Left ventricle myocardium inferior (tissue), 1 donor: Measurements from ENCODE around the gene SULT4A1. TPM values are rescaled to one million over a fixed set of nuclear protein-coding genes. Genes with fewer than 3 reads are reported as not detected.

Source experiments
- DNase-seq: peaks from one replicate; pipeline ENCODE4 v3.0.0-alpha.2; 2020
- H3K27ac ChIP-seq: fragments of 200-600 bp; replicated peaks from 2 replicates; pipeline ENCODE4 v1.8.0; 2021
- H3K27me3 ChIP-seq: fragments of 200-600 bp; 2 replicates; pipeline ENCODE4 v1.8.0; 2021; ENCODE audit warnings: low read depth
- H3K36me3 ChIP-seq: fragments of 200-600 bp; 2 replicates; pipeline ENCODE4 v1.8.0; 2021
- H3K4me1 ChIP-seq: fragments of 200-600 bp; 2 replicates; pipeline ENCODE4 v1.8.0; 2021
- H3K4me3 ChIP-seq: fragments of 200-600 bp; 2 replicates; pipeline ENCODE4 v1.8.0; 2021; ENCODE audit warnings: mild to moderate bottlenecking, moderate library complexity
- H3K9me3 ChIP-seq: fragments of 200-600 bp; replicated peaks from 2 replicates; pipeline ENCODE4 v1.8.0; 2021
- intact Hi-C: fragments of 100-400 bp; cut with micrococcal nuclease; formaldehyde crosslinking; loops from one replicate; pipeline ENCODE4 v1.11.0; 2022
- total RNA-seq: library from RNA; stranded (reverse); fragmentation: NEBNext Ultra II Directional; extraction: Animal tissue kit (Norgen Biotek cat#: 25700); gene quantifications from one replicate; pipeline ENCODE4 v1.2.1, GENCODE V29; 2021
- TF ChIP-seq, protein P1 (sequence below): fragments of 200-600 bp; IDR thresholded peaks from 2 replicates; pipeline ENCODE4 v1.8.0; 2021; ENCODE audit warnings: antibody characterized with exemption, mild to moderate bottlenecking, borderline replicate concordance
- donor health status: DM: no; HTN: yes; CAD: no; lungs with severe emphysema.

SULT4A1 gene
- total RNA-seq, 1 donor from 2014 or later, result 0.08 TPM

DNA sequence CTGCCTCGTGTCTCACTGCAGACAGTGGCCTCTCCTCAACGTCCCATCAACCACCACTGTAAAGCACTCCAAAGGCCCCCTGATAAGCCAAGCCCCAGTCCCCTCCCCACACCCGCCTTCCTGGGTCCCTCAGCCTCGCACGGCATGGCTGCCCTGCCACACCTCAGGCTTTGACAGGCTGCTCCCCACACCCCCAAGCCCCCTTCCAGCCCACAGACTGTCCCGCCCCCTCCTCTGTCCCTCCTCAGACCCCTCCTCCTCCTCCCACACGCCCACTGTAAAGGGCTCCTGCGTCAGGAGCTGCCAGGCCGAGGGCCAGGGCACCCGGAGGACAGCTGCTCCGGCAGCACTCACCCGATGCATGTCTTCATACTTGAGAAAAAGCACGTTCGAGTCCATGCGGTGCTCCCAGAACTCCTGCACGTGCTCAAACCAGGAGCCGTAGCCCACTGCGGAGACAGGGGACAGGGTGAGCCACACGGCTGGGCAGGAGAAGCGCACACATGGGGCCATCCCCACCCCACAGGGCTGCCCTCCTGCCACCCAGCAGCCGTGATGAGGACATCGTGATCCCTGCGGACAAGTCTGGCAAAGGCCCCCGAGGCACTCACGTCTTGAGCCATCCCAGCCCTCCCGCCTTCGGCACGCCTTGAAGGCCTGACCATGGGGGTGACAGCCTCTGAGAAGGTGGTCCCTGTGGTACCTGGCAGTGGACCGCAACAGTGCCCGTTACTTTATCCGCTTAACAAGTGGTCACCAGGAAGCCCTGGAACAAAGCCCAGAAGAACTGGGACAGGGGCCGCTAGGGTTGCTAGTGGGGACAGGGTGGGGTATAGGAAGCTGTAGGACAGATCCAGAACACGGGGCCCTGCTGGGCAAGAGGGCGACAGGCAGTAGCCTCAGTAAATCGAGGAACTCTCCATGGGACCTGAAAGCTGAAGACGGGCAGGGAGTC, 28.8 kb downstream of the SULT4A1 start:
- Histone ChIP-seq H3K4me1 (peaks cover 37% of the 10 kb centered on the region), H3K27me3 (peaks cover 7% of the 10 kb centered on the region), H3K9me3 (no peaks in the 10 kb centered on the region), H3K27ac (no peak overlapping the region), H3K4me3 (no peak overlapping the region), H3K36me3 (no peaks in the 10 kb centered on the region)
- intact Hi-C loops, result no loop called here
- peak; percentile 32 for DNase-seq
- TF ChIP-seq, protein P1, sequence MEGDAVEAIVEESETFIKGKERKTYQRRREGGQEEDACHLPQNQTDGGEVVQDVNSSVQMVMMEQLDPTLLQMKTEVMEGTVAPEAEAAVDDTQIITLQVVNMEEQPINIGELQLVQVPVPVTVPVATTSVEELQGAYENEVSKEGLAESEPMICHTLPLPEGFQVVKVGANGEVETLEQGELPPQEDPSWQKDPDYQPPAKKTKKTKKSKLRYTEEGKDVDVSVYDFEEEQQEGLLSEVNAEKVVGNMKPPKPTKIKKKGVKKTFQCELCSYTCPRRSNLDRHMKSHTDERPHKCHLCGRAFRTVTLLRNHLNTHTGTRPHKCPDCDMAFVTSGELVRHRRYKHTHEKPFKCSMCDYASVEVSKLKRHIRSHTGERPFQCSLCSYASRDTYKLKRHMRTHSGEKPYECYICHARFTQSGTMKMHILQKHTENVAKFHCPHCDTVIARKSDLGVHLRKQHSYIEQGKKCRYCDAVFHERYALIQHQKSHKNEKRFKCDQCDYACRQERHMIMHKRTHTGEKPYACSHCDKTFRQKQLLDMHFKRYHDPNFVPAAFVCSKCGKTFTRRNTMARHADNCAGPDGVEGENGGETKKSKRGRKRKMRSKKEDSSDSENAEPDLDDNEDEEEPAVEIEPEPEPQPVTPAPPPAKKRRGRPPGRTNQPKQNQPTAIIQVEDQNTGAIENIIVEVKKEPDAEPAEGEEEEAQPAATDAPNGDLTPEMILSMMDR, result no peak

DNA sequence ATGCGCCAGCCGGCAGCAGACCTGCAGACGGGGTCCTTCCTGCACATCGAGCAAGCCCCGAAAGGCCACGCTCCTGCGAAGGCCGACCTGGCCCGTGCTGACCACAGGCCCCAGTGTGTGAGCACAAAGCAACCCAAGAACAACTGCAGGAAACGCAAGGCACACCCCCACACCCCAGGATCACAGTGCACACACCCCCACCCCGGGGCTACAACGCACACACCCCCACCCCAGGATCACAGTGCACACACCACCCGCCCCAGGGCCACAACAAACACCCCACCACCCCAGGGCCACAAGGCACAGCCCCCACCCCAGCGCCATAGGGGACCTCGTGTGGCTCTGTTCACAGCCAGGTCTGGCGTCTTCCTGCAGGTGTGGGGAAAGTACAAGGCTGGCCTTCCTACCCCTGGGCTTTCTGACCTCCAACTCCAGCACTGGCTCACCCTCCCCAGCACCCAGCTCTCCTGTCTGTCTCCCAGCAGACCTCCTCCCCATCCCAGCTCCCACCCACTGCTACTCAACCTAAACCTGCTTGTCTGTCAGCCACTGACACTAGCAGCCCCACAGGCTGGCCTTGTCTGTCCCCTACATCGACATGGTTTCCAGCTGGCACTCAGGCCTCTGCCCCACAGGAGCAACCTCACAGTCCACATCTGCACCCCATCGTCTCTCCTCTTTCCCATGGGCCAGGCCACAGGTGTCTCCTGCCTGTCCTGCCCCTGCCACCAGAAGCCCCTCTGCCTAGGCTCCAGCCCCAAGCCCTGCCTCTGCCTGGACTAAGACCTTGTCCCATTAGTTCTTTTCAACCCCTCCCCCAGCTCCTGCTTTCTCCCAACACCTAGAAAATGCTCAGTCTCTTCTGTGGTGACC, 29.7 kb downstream of the SULT4A1 start:
- TF ChIP-seq, protein P1, result no peak
- Histone ChIP-seq H3K27me3 (peaks cover 8% of the 10 kb centered on the region), H3K4me1 (peaks cover 38% of the 10 kb centered on the region), H3K27ac (no peak overlapping the region), H3K4me3 (no peak overlapping the region), H3K9me3 (no peaks in the 10 kb centered on the region), H3K36me3 (no peaks in the 10 kb centered on the region)
- no peak for DNase-seq
- intact Hi-C loops, result no loop called here

DNA sequence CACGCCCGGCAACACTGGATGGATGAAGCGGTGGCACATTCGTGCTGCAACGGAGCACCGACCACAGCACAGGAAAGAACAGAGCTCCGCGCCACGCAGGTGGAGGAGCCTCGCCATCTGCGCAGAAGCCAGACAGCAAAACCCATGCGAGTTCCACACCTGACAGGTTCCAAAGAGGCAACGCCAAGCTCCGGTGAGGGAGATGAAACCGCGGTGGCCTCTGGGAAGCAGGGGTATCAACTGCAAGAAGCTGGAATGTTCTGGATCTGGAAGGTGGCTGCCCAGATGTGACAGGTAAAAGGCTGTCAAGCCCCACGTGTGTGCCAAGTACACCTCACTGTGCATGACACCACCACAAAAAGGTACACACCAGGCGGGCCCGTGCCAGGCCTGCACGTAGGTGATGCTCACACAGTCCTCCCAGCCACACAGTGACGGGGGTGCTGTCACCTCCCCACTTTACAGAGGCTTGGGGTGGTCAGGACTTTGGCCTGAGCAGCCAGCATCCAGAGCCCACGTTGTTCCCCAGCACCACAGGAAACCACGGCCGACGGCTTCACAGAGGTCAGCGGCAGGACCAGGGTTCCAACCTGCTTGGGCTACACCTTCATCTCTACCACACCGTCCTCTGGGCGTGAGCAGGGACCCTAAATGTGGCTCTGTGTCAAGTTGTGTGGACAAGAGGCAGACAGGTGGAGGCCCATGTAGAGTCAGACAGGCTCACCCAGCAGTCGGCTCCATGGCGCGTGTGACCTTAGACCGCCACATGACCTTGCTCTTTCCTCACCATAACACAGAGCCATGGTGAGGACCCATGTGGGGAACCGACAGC, 30.5 kb downstream of the SULT4A1 start:
- Histone ChIP-seq H3K4me1 (peaks cover 38% of the 10 kb centered on the region), H3K9me3 (no peaks in the 10 kb centered on the region), H3K27me3 (peaks cover 8% of the 10 kb centered on the region), H3K4me3 (no peak overlapping the region), H3K36me3 (no peaks in the 10 kb centered on the region), H3K27ac (no peak overlapping the region)
- intact Hi-C loops, result no loop called here
- no peak for DNase-seq
- TF ChIP-seq, protein P1, result no peak

DNA sequence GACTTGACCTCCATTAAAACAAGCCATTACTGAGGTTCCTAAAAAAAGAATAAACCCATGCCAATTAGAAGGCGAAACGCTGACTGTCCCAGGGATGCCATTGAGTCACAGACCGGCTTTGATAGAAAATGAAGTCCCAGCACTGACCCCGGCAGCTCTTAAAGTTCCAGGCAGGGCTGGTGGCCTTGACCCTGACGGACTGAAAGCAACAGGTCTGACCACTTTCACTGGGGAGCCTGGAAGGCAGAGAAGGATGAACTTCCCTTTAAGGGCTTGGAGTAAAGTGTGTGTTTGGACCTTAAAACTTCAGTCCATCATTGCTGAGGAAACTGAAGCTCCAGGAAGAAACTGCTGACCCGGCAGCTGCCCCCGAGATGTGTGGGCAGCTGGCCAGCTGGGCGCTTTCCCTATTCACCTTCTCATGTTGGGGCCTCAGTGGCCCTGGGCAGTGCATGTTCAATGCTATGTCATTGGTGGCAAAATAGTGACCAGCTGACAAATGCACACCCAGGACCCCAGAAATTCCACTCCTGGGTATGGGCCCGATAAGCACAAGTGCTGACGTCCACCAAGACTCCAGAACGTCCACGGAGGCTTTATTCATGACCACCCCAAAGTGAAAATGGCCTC, 31.3 kb downstream of the SULT4A1 start:
- Histone ChIP-seq H3K27ac (peak overlapping the region; percentile 90), H3K27me3 (peaks cover 8% of the 10 kb centered on the region), H3K36me3 (no peaks in the 10 kb centered on the region), H3K4me1 (peaks cover 38% of the 10 kb centered on the region), H3K9me3 (no peaks in the 10 kb centered on the region), H3K4me3 (no peak overlapping the region)
- intact Hi-C loops, result no loop called here
- TF ChIP-seq, protein P1, result no peak
- DNase-seq, result no peak
